ENCODE measurements around the gene KCTD20.

GRCh38 chr6:36501686-36502085 is 58.9 kb downstream of the KCTD20 start:
- TF ChIP-seq CTCF (conservative IDR thresholded peaks at IDR 0.05; ENCODE audit: low read length), result no peak
- TF ChIP-seq EZH2phosphoT487 (IDR thresholded peaks at IDR 0.05; ENCODE audit: borderline replicate concordance), result no peak
